HepG2 (cell line): ENCODE measurements around the gene WEE1. TPM values are rescaled to one million over a fixed set of nuclear protein-coding genes. Genes with fewer than 3 reads are reported as not detected.

ENCODE experiments used
- AKAP8 ChIP-seq: sonication (generic); formaldehyde crosslinking; IDR thresholded peaks from 2 replicates; pipeline ENCODE4 v1.5.1; 2020; ENCODE audit warnings: mild to moderate bottlenecking, missing genetic modification reagents
- CBX2 ChIP-seq, 2 experiments: fragments of 200-600 bp in 1 of 2; sonication (generic); formaldehyde crosslinking in 1 of 2; IDR thresholded peaks; 2 replicates each; pipeline versions ENCODE4 v1.7.0 to v1.8.1; 2018 to 2022; ENCODE audit warnings: low read depth in 2 of 2, low read length in 1 of 2, mild to moderate bottlenecking in 1 of 2, missing genetic modification reagents in 1 of 2
- DMAP1 ChIP-seq: IDR thresholded peaks from 2 replicates; pipeline ENCODE4 v1.6.1; 2016
- DR1 ChIP-seq: sonication (generic); formaldehyde crosslinking; IDR thresholded peaks from 2 replicates; pipeline ENCODE4 v1.8.0; 2021; ENCODE audit warnings: mild to moderate bottlenecking, missing genetic modification reagents, inconsistent platforms
- GATAD1 ChIP-seq: IDR thresholded peaks from 2 replicates; pipeline ENCODE4 v1.6.1; 2016; ENCODE audit warnings: missing genetic modification reagents, missing compliant biosample characterization
- HIVEP1 ChIP-seq: sonication (generic); formaldehyde crosslinking; IDR thresholded peaks from 2 replicates; pipeline ENCODE4 v1.4.0; 2020; ENCODE audit warnings: mild to moderate bottlenecking, missing genetic modification reagents
- NCOA1 ChIP-seq: sonication (generic); formaldehyde crosslinking; IDR thresholded peaks from 2 replicates; pipeline ENCODE4 v1.9.0; 2021; ENCODE audit warnings: missing genetic modification reagents
- RELA ChIP-seq: sonication (generic); formaldehyde crosslinking; IDR thresholded peaks from 2 replicates; pipeline ENCODE4 v1.4.0; 2020; ENCODE audit warnings: missing genetic modification reagents
- SMARCE1 ChIP-seq: fragments of 450-650 bp; IDR thresholded peaks from 2 replicates; pipeline ENCODE4 v1.6.1; 2017; ENCODE audit warnings: borderline replicate concordance
- SNAI1 ChIP-seq: sonication (generic); formaldehyde crosslinking; IDR thresholded peaks from 2 replicates; pipeline ENCODE4 v1.5.0; 2020; ENCODE audit warnings: mild to moderate bottlenecking, missing genetic modification reagents, borderline replicate concordance
- ZBTB20 ChIP-seq: sonication (generic); formaldehyde crosslinking; IDR thresholded peaks from 2 replicates; pipeline ENCODE4 v1.8.1; 2023; ENCODE audit warnings: missing genetic modification reagents, low read depth, mild to moderate bottlenecking, borderline replicate concordance
- ZMYM4 ChIP-seq: sonication (generic); formaldehyde crosslinking; IDR thresholded peaks from 2 replicates; pipeline ENCODE4 v1.8.1; 2023; ENCODE audit warnings: mild to moderate bottlenecking, missing genetic modification reagents
- ZNF570 ChIP-seq: sonication (generic); formaldehyde crosslinking; IDR thresholded peaks from 2 replicates; pipeline ENCODE4 v1.4.0; 2020; ENCODE audit warnings: mild to moderate bottlenecking, missing genetic modification reagents, borderline replicate concordance
- ZNF674 ChIP-seq: sonication (generic); formaldehyde crosslinking; IDR thresholded peaks from 2 replicates; pipeline ENCODE4 v1.5.0; 2020; ENCODE audit warnings: low read depth, mild to moderate bottlenecking, missing genetic modification reagents
- ZSCAN22 ChIP-seq: sonication (generic); formaldehyde crosslinking; IDR thresholded peaks from 2 replicates; pipeline ENCODE4 v1.4.0; 2020; ENCODE audit warnings: mild to moderate bottlenecking, missing genetic modification reagents
- ZZZ3 ChIP-seq: sonication (generic); formaldehyde crosslinking; IDR thresholded peaks from 2 replicates; pipeline ENCODE4 v1.4.0; 2020; ENCODE audit warnings: missing genetic modification reagents, mild to moderate bottlenecking, borderline replicate concordance
- polyA plus RNA-seq, 8 experiments: library from polyadenylated mRNA; depleted of rRNA in 3 of 8; stranded (reverse) in 7 of 8; unstranded in 1 of 8; fragments of >200 nt; fragmentation: Illumina TruSeq in 4 of 8; extraction: Trizol in 4 of 8; gene quantifications; 2 replicates each; pipeline versions ENCODE4 v1.2.1 to v1.2.3, GENCODE V29; 2011 to 2016; ENCODE audit warnings: low read depth in 4 of 8, missing spikeins in 1 of 8, mixed read lengths in 1 of 8; ENCODE audit not compliant: insufficient read depth in 1 of 8
- total RNA-seq, 5 experiments: library from RNA; depleted of rRNA; stranded (reverse); fragments of >200 nt; fragmentation: Illumina TruSeq; extraction: Trizol; gene quantifications; 2 replicates each; pipeline ENCODE4 v1.2.3, GENCODE V29; 2016; ENCODE audit warnings: low read depth in 1 of 5
- TF ChIP-seq, protein P1 (sequence below): fragments of 450-650 bp; IDR thresholded peaks from 2 replicates; pipeline ENCODE4 v1.6.1; 2017
- TF ChIP-seq, protein P2 (sequence below): sonication (generic); formaldehyde crosslinking; IDR thresholded peaks from 2 replicates; pipeline ENCODE4 v1.5.0; 2020; ENCODE audit warnings: missing genetic modification reagents
- TF ChIP-seq, protein P3 (sequence below): sonication (generic); formaldehyde crosslinking; IDR thresholded peaks from 2 replicates; pipeline ENCODE4 v1.8.0; 2022; ENCODE audit warnings: mild to moderate bottlenecking, missing genetic modification reagents; ENCODE audit not compliant: insufficient replicate concordance
- TF ChIP-seq, protein P4 (sequence below): sonication (generic); formaldehyde crosslinking; IDR thresholded peaks from 2 replicates; pipeline ENCODE4 v1.4.0; 2020; ENCODE audit warnings: missing genetic modification reagents
- TF ChIP-seq, protein P5 (sequence below): IDR thresholded peaks from 2 replicates; pipeline ENCODE4 v1.6.1; 2018; ENCODE audit warnings: missing genetic modification reagents

The WEE1 gene
- total and polyA plus RNA-seq, 2 of the 13 experiments (the other 11 are each of a cell fraction or from before 2014, with no cell fraction given): 31.4 to 63.7 TPM

DNA sequence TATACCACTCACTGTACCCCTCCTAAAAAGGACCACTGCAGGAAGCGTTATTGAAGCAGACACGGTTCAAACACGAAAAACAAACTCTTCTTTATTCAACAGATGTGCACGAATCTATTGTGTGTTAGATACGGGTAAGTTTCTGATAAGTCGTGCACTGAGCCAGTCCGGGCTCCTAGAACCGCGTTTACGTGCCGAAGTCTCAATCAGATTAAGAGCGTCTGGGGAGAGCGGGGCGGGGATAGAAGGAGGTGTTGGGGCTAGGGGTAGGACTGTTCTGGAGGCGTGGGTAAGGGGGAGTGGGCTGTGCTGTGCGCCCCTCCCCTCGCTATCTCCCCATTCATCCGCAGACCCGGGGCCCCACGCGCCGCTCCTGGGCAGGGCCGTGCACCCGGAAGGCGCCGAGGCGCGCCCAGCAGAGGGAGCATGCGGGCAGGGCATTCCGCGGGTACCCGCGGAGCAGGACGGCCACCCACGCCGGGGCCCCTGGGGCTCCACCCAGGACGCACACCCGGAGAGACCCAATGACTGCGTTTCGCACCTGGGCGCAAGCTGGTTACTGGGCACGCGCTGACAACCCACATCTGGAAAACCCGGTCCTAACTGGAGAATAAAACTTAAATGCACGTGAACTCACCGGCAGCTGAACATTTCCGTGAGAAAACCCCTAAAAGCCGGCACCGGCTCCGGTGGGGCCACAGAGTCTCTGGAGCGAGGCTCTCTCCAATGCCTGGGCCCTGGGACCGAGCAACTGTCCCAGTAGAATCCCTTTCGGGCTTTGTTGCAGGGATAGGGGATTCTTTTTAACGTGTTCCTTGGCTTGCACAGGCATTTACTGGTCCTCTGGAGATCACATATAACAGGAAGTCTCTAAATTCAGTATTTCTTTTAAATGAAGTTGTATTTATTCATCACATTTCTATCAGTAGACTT, 40.6 kb downstream of the WEE1 start (continued):
- TF ChIP-seq, protein P1, sequence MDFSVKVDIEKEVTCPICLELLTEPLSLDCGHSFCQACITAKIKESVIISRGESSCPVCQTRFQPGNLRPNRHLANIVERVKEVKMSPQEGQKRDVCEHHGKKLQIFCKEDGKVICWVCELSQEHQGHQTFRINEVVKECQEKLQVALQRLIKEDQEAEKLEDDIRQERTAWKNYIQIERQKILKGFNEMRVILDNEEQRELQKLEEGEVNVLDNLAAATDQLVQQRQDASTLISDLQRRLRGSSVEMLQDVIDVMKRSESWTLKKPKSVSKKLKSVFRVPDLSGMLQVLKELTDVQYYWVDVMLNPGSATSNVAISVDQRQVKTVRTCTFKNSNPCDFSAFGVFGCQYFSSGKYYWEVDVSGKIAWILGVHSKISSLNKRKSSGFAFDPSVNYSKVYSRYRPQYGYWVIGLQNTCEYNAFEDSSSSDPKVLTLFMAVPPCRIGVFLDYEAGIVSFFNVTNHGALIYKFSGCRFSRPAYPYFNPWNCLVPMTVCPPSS: no peak
- TF ChIP-seq HIVEP1 (CRISPR knock-in tag): peak; percentile 45; the same call in 1 of the 2 replicates
- no peak for TF ChIP-seq ZNF570 (CRISPR knock-in tag)
- no peak for TF ChIP-seq ZBTB20
- no peak for TF ChIP-seq CBX2 (IDR thresholded peaks at IDR 0.05; ENCODE audit: low read depth, low read length)
- no peak for TF ChIP-seq CBX2 (CRISPR knock-in tag; IDR thresholded peaks at IDR 0.05; ENCODE audit: low read depth)
- TF ChIP-seq, protein P2, sequence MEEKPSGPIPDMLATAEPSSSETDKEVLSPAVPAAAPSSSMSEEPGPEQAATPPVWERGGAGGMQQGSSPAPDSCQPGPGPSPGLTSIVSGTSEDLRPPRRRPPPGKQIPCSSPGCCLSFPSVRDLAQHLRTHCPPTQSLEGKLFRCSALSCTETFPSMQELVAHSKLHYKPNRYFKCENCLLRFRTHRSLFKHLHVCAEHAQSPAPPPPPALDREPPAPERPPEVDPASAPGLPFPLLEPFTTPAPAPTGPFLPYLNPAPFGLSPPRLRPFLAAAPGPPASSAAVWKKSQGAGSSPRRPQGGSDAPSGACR (CRISPR knock-in tag): peak; percentile 90
- TF ChIP-seq AKAP8 (CRISPR knock-in tag): no peak
- TF ChIP-seq, protein P3, sequence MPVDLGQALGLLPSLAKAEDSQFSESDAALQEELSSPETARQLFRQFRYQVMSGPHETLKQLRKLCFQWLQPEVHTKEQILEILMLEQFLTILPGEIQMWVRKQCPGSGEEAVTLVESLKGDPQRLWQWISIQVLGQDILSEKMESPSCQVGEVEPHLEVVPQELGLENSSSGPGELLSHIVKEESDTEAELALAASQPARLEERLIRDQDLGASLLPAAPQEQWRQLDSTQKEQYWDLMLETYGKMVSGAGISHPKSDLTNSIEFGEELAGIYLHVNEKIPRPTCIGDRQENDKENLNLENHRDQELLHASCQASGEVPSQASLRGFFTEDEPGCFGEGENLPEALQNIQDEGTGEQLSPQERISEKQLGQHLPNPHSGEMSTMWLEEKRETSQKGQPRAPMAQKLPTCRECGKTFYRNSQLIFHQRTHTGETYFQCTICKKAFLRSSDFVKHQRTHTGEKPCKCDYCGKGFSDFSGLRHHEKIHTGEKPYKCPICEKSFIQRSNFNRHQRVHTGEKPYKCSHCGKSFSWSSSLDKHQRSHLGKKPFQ (CRISPR knock-in tag): peak; percentile 10
- peak; percentile 63 for TF ChIP-seq GATAD1
- TF ChIP-seq, protein P4, sequence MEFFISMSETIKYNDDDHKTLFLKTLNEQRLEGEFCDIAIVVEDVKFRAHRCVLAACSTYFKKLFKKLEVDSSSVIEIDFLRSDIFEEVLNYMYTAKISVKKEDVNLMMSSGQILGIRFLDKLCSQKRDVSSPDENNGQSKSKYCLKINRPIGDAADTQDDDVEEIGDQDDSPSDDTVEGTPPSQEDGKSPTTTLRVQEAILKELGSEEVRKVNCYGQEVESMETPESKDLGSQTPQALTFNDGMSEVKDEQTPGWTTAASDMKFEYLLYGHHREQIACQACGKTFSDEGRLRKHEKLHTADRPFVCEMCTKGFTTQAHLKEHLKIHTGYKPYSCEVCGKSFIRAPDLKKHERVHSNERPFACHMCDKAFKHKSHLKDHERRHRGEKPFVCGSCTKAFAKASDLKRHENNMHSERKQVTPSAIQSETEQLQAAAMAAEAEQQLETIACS (CRISPR knock-in tag): peak; percentile 94
- TF ChIP-seq NCOA1 (CRISPR knock-in tag): peak; percentile 94
- peak; percentile 68 for TF ChIP-seq DMAP1 (CRISPR knock-in tag)
- TF ChIP-seq SMARCE1: no peak
- TF ChIP-seq, protein P5, sequence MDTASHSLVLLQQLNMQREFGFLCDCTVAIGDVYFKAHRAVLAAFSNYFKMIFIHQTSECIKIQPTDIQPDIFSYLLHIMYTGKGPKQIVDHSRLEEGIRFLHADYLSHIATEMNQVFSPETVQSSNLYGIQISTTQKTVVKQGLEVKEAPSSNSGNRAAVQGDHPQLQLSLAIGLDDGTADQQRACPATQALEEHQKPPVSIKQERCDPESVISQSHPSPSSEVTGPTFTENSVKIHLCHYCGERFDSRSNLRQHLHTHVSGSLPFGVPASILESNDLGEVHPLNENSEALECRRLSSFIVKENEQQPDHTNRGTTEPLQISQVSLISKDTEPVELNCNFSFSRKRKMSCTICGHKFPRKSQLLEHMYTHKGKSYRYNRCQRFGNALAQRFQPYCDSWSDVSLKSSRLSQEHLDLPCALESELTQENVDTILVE: peak; percentile 46; the same call in 1 of the 2 replicates
- 0 out of 2 replicates have a peak, but pooled peaks have one; percentile 66 for TF ChIP-seq SNAI1 (CRISPR knock-in tag)
- 0 out of 2 replicates have a peak, but pooled peaks have one; percentile 32 for TF ChIP-seq ZSCAN22 (CRISPR knock-in tag)
- peak; percentile 82 for TF ChIP-seq ZMYM4 (CRISPR knock-in tag)
- 0 out of 2 replicates have a peak, but pooled peaks have one; percentile 35 for TF ChIP-seq DR1
- no peak for TF ChIP-seq ZNF674
- no peak for TF ChIP-seq RELA
- no peak for TF ChIP-seq ZZZ3
